Activated CD4-positive, alpha-beta T cell treated with anti-CD3 and anti-CD28 coated beads for 48 hours (primary cell): ENCODE data around the gene NEK3.
A peak's percentile ranks its signal among the peaks of the same experiment; 100 is the strongest.
"Not testable (repeated sequence)": the region's sequence is repeated elsewhere in the genome, so short reads cannot be mapped to it uniquely, and the experiment has no call there.

ENCODE experiments used
- DNase-seq: peaks from one replicate; pipeline ENCODE4 v3.0.0-alpha.2; 2020

NEK3 gene, protein sequence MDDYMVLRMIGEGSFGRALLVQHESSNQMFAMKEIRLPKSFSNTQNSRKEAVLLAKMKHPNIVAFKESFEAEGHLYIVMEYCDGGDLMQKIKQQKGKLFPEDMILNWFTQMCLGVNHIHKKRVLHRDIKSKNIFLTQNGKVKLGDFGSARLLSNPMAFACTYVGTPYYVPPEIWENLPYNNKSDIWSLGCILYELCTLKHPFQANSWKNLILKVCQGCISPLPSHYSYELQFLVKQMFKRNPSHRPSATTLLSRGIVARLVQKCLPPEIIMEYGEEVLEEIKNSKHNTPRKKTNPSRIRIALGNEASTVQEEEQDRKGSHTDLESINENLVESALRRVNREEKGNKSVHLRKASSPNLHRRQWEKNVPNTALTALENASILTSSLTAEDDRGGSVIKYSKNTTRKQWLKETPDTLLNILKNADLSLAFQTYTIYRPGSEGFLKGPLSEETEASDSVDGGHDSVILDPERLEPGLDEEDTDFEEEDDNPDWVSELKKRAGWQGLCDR

DNA sequence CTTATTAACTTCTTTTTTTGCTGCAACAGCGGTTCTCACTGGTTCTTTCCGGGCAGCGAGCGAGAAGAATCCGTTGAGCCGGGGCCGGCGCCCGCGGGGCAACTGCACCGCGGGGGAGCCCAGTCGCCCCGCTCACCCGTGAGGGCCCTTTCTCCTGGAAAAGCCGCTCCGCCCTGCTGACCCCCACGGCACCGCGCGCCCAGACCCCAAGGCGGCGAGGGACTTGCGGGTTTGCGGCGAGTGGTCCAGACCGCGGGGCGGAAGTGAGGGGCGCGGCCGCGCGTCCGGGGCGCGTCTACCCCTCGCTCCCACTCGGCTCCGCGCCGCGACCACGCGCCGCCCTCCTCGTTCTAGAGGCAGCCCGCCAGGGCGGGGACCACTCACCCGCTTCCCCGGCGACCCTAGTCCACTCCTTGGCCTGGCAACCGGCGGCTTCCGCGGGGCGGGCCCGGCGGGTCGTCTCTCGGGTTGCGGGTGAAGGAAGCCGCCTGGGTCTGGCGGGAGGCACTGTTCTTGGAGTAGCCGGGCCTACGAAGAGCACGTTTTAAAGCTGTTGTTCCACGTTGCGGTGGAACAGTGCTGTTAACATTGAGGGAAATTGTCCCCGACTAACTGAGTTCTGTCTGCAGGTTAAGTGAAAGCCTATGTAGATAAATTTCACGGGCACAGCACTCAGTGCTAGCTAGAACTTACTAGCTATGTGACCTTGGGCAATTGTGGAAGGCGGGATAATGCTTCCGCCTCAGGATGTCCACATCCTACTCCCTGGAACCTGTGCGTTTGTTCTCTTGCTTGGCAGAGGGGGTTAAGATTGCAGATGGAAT, at the start of gene NEK3:
Gene NEK3, minus strand, starts transcription at position 439 of the 824 bp plus-strand sequence. CDS start 3,406 bp downstream, outside the sequence.
- peak; percentile 71 for DNase-seq

DNA sequence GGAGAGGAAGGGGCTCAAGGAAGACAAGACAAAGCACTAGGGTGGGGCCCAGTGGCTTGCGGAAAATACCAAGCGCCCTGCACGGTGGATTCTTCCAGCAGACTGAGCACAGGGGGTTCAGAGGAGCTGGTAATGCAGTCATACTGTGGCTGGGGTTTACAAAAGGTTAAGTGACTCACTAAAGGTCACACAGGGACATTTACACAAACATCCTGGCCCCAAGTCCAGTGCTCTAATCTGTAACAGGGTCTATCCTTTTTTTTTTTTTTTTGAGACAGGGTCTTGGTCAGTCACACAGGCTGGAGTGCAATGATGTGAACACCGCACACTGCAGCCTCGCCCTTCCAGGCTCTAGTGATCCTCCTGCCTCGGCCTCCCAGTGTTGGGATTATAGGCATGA, 49.0 kb upstream of the NEK3 start:
- DNase-seq: not testable (repeated sequence)

DNA sequence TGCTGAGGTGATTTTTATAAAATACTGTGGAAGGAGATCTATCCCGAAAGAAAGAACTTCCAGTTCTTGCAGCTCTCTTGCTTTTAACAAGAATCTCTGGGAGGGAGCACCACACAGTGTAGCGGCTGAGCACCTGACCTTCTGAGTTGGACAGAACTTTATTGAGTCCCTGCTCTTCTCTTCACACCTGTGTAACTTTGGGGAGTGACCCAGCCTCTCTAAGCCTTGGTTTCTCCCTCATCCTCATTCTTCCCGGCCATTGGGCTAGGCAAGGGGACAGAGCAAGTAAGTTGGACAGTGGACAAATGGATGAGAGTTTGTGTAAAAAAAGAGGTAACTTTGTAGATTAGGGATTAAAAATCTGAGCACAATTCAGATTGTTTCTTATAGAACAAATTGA, 48.5 kb upstream of the NEK3 start:
- DNase-seq: not testable (repeated sequence)

DNA sequence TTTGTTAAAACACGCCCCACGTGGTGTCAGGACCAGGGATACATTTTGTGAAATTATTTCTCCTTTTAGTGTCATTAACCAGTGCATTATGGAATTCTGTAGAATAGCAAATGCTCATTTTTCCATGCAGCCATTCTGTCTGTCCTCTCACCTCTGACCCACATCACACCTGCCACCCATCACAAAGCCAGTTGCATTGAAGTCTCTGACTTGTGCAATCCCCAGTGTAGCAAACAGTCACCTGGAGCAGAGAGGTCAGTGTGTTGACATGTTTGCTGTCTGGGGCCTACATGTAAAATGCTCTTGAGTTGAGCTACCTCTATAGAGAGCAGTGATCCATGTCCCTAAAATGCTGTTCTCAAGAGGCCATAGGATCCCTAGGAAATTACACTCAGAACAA, 47.9 kb upstream of the NEK3 start:
- DNase-seq: not testable (repeated sequence)

DNA sequence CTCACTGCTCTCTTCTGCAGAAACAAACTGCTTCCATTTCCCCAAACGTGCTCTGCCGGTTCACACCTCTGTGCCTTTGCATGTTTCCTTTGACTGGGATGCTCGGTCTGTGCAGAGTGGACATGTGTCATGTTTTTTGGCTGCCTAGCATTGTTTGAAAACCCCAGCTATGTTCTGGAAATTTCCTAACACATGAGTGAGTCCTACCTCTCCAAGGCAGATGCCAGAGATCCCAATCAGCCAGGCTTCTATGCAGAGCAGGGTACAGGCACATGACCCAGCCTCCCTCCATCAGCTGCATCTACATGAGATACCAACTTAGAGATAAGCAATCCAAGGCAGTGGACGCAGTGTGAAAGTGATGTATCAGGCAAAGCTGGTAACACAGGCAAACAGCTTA, 45.1 kb upstream of the NEK3 start:
- not testable (repeated sequence) for DNase-seq

DNA sequence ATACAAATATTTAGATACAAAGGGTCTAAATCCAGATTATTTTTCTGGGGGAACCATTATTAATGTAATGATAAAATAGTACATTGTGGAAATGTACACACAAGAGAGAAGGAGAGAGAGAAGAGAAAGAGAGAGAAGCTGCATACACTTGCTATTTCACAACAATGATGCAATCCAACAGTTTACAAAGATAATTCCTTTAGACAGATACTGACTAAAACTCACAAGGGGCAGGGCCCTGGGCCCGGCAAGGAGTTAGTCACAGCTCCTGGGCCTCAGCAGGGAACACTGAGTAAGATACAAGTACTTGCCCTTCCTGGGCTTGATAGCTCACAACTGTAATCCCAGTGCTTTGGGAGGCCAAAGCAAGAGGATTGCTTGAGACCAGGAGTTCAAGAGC, 44.5 kb upstream of the NEK3 start:
- not testable (repeated sequence) for DNase-seq

DNA sequence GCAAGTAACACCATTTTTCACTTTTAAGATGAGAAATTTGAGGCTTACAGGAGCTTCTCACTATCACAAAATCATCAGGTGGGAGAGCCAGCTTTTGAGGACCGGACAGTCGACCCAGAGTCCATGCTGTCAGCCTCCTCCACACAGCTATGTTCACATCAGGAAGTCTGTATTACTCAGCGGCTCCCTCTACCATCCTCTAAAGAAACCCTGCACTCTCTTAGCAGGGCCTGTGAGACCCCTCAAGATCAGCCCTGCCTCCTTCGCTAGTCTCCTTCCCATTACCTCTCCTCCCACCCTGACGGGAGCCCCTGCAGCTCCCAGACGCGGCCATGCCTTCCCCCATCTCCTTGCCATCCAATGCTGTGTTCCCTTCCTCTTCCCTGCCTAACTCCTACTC, 43.1 kb upstream of the NEK3 start:
- DNase-seq: not testable (repeated sequence)

DNA sequence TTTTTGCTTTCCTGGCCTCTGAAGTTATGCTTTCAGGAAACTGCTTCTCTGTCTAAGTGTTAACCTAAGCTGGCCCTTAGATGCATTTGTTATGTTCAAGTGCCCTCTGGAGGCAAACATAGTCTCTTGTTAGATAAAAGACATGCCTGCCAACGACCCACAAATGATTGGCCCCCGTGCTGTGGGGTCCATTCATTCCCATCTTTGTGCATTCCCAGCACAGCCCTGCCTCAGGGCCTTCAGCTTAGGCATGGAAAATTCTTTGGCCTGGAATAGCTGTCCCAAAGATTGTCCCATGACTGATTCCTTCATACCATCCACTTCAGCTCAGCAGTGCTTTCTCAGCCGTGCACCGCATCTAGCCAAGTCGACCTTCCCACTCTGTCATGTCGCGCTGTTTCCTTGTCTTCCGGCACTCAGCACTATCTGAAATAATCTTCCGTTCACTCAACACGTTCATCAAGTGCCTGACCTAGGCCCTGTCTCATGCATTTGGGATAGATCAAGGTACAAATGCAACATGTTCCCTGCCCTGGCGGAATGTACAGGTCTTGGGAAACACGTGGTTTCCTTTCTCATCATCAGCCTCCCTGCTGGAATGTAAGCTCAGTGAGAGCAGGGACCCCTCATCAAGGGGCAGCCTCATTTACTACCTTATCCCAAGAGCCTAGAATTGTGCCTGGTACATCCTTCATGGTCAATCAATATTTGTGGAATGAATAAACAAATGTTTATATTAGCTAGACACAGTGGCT, 42.2 kb upstream of the NEK3 start:
- DNase-seq: not testable (repeated sequence)

DNA sequence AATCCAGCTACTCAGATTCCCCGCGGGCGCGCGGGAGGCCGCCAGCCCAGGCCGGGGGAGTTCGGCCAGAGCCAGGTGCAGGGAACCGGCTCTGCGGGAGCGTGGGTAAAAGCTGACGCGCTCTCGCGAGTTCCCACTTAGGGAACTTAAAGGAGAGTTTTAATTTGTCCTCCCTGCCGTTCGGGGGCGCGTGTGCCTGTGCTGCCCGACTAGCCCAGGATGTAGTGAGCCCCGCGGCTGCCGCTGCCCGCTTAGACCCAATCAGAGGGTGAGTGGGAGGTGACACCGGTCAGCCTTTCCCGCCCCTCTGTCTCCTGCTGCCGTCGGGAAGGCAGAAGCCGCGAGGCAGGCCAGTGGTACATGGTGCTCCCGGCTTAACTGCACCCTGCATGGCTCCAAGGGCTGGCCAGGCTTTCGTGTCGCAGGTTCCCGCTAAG, 36.0 kb upstream of the NEK3 start:
- peak; percentile 69 for DNase-seq

DNA sequence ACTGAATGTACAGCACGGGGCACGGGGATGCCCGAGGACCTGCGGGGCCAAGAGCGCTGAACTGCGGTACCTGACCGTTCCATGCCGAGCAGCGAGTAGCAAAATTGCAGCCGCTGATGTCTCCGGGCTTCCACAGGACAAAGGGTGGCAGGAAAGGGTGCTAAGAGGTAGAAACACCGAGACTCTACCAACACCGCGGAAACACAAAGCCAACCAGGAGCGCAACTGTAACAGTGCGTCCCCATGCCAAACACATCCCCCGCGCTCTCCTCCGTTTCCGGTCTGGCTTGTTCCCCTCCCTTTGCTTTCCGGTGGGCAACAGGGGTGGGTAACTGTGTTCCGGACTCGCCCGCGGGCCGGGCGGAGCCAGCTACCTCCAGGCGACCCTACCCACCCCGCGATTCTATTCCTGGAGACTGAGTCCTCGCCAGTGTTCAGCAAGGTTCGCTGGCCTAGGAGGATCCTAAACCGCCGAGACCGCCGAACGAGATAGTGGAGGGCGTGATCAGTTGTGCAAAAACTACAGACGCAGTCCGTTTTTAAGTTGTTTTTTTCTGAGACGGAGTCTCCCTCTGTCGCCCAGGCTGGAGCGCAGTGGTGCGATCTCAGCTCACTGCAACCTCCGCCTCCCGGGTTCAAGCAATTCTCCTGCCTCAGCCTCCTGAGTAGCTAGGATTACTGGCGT, 34.9 kb upstream of the NEK3 start:
- DNase-seq: peak; percentile 92

DNA sequence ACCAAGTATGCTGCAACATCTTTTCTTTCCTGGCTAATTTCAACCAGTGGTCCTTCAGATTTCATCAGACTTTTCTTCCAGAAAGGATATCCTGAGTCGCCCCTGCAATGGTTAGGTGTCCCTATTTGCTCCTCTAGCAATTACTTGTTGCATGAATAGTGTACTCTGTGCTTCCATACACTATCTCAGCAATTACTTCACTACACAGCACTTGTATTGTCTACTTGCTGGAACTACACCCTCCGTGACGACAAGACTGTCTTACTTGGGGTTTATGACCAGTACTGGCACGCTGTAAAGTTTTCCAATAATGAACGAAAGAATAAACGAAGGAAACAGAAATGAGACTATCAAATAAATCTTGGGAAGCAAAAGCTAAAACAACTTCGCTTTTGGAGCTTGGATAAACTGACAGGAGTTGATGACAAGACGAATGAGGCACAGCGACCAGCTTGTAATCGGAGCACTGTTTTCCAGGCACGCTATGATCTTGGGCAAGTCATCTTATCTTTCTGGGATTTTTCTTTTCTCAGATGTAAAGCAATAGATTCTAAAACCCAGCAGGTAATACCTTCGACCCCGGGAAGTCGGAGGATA, 34.3 kb upstream of the NEK3 start:
- not testable (repeated sequence) for DNase-seq

DNA sequence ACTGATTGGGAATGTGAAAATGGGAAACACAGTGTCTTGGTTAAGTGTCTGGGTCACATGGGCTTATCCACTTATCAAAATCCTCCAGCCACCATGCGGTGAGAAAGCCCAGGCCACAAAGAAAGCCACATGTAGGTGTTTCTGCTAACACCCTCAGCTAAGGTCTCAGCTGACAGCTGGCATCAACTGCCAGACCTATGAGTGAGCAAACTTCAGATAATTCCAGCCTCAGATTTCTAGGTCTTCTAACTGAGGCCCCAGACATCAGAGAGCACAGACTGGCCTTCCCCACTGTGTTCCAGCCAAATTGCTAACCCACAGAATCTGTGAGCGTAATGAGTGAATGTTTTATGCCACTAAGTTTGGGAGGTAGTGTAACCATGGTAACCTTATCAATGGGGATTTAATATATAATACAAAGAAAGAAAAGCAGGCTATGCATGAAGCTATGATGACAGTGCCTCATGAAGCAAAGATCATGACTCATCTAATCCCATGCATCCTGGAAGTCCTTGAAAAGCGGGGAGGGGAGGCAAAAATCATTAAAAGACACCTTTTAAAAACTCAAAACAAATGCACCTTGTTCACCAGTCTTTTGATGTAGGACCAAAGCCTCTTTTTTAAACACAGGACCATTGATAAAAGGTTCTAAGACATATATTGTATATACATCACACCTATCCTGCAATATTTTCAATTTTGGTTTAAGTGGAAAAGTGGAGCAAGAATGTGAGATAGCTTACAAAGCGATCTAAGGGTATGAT, 28.2 kb upstream of the NEK3 start:
- not testable (repeated sequence) for DNase-seq

DNA sequence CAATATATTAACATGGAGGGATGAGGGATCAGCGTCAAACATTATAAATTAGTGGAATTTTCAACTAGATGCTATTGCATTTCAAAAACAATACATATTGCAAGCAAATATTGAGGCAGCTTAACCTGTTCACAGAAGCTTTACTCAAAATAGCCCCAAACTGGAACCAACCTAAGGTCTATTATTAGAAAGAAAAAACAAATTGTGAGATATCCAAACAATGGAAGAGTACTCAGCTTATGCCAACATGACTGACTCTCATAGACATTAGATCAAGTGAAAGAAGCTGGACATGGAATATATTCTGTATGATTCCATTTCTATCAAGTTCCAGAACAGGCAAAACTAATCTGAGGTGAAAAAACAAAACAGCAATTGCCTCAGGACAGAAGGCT, 27.6 kb upstream of the NEK3 start:
- DNase-seq: no peak

DNA sequence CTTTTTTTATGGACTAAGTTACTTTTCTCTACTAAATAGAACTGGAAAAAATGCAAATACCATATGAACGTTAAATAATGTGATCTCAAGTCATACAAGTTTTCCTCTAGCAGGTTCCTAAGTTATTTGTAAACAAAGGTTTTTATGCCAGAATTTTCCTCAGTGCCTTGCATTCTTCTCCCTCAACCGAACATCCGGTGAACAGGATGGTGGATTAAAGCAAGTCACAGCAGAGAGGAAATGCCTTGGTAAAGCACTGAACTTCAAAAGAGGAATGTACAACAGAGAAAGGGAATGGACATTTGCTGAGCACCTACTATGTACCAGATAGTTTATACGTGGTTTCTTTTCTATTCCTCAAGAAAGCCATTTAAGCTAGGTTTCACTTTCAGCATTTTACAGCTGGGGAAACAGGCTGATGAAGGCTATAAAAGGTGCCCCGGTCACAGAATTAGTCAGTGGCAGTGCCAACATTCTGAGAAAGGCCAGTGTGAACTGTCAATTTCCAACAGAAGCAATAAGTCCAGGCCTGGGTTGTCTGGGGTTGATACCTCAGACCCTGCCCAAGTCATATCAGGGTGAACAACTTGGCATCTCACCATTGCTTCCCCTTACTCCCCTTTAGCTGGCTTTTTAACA, 22.0 kb upstream of the NEK3 start:
- DNase-seq: not testable (repeated sequence)

DNA sequence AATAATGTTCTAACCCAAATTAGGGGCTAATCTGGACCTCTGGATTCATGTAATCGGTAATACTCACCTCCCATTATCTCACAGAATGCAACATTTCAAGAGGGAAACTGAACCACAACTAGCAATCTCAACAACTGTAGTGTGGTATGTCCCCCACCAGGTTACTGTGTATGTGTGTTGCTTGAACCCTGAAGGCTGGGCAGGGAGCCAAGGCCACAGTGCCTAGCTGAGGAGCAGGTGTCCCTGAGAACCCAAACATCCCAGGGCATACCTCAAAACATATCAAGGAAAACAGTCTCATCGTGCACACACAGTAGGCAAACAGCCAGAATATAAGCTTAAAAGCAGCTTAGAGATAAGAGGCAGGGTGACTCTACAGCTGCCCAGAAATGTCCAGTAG, 20.5 kb upstream of the NEK3 start:
- no peak for DNase-seq

DNA sequence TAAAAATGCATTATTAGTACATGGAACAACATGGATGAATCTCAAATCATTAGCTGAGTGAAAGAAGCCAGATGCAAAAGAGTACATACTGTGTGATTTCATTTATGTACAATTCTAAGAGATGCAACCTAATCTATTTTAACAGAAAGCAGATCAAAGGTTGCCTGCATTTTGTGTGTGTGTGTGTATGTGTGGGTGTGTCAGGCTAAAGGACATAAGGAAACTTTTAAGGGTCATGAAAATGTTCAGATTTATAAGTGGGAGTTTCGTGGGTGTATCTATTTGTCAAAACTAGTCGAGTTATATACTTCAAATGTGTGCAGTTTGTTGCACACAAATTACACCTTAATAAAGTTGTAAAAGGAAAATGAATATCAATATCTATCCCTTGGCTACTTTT, 17.9 kb upstream of the NEK3 start:
- no peak for DNase-seq

DNA sequence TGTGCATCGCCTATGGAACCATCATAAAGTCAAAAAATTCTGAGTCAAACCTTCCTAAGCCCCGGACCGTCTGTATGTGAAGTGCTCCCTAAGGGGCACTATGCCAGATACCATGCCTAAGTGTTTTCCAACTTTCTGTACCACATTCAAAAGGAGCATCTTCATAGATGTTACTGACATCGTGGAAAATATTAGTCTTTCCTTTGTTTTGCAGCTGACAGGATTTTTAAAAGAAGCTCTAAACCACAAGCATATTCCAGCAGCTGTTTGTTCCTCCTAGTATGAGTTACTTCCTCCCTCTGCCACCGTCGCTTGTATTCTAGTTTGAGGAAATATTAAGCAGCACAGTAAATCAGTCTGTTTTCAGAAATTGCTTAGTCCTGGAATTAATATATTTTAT, 14.6 kb upstream of the NEK3 start:
- not testable (repeated sequence) for DNase-seq

DNA sequence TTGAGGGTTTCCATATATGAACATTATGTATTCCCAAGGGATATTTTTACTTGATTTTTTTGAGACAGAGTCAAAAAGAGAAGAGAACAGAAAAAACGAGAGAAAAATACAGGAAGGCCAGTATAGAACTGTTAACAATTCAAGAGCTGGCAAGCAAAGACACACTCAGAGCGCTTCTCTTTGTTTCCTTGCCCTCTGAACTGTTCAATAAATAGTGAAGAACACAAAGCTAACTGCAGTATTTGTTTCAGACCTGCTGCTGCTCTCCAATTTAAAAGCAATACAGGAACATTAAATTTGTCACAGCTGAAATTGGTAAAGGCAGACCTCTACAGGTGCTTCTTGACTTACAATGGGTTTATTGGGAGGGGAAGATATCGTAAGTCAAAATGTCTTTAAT, 14.0 kb upstream of the NEK3 start:
- DNase-seq: no peak

DNA sequence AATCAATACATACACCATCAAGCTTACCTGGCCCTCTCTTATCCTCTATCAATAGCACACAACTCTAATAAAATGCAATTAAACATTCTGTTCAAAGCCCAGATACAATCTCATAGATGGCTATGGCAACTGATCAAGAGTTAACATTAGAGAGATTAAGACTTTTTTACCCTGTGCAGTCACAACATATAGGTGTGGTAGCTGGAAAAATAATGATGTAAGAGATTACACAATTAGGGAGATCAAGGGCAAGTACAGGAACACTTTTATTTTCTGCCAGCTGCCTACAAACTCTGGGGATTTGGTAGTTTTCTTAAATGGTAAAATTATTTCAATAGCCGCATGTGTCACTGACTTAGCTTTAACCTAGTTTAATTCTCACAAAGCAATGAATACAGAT, 12.3 kb upstream of the NEK3 start:
- DNase-seq: not testable (repeated sequence)

DNA sequence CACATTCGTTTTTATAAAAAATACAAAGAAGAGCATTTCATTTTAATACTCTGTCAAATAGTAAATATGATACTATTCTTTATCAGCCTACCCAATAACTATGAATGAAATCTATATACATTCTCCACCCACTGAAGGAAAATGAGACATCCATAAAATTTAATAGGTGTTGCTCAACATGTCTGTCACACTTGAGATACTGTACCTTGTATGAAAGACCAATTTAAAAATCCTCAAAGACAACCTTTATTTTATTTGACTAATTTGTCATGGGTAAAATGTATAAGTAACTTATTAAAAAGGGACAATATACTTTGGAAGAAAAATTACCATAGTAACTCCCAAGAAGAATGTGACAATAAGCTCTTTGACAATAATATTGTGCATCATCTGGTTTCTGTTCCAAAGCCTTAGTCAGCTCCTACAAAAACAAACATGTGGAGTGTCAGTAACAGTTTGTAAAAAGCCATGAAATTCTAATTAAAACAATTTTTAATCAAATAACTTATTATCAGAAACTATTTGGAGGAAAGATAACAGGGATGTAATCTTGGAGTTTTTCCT, 11.5 kb upstream of the NEK3 start:
- DNase-seq: not testable (repeated sequence)
